HCT116 (cell line): ENCODE data around the gene CDC42SE2.

Source experiments
- CTCF ChIP-seq, 3 experiments: fragments of 200-600 bp in 1 of 3; sonication (generic) in 1 of 3; IDR thresholded peaks in 2 of 3; conservative IDR thresholded peaks in 1 of 3; 2 replicates each; pipeline ENCODE4 v1.5.1; 2012 to 2017; ENCODE audit warnings: low read depth in 2 of 3, low read length in 2 of 3, antibody characterized with exemption in 1 of 3, borderline replicate concordance in 1 of 3, control low read depth in 1 of 3, mild to moderate bottlenecking in 1 of 3, mixed read lengths in 1 of 3, mixed run types in 1 of 3, moderate library complexity in 1 of 3; ENCODE audit not compliant: insufficient read depth in 1 of 3
- POLR2A ChIP-seq: IDR thresholded peaks from 2 replicates; pipeline ENCODE4 v1.7.0; 2011; ENCODE audit warnings: borderline replicate concordance; ENCODE audit not compliant: insufficient read depth, insufficient read length; ENCODE audit errors: extremely low read depth
- TF ChIP-seq, protein P1 (sequence below): IDR thresholded peaks from 2 replicates; pipeline ENCODE4 v1.6.1; 2012; ENCODE audit warnings: low read depth
- TF ChIP-seq, protein P2 (sequence below): IDR thresholded peaks from 2 replicates; pipeline ENCODE4 v1.6.1; 2012

- TF ChIP-seq, protein P1, sequence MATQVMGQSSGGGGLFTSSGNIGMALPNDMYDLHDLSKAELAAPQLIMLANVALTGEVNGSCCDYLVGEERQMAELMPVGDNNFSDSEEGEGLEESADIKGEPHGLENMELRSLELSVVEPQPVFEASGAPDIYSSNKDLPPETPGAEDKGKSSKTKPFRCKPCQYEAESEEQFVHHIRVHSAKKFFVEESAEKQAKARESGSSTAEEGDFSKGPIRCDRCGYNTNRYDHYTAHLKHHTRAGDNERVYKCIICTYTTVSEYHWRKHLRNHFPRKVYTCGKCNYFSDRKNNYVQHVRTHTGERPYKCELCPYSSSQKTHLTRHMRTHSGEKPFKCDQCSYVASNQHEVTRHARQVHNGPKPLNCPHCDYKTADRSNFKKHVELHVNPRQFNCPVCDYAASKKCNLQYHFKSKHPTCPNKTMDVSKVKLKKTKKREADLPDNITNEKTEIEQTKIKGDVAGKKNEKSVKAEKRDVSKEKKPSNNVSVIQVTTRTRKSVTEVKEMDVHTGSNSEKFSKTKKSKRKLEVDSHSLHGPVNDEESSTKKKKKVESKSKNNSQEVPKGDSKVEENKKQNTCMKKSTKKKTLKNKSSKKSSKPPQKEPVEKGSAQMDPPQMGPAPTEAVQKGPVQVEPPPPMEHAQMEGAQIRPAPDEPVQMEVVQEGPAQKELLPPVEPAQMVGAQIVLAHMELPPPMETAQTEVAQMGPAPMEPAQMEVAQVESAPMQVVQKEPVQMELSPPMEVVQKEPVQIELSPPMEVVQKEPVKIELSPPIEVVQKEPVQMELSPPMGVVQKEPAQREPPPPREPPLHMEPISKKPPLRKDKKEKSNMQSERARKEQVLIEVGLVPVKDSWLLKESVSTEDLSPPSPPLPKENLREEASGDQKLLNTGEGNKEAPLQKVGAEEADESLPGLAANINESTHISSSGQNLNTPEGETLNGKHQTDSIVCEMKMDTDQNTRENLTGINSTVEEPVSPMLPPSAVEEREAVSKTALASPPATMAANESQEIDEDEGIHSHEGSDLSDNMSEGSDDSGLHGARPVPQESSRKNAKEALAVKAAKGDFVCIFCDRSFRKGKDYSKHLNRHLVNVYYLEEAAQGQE = no peak
- TF ChIP-seq, protein P2, sequence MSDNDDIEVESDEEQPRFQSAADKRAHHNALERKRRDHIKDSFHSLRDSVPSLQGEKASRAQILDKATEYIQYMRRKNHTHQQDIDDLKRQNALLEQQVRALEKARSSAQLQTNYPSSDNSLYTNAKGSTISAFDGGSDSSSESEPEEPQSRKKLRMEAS = no peak
- TF ChIP-seq CTCF (IDR thresholded peaks at IDR 0.05 in 2 of 3, conservative IDR thresholded peaks at IDR 0.05 in 1 of 3; ENCODE audit: borderline replicate concordance in 1 of 3, insufficient read depth in 1 of 3, low read depth in 2 of 3, low read length in 2 of 3) = no peak
- no peak for TF ChIP-seq POLR2A
Measured at GRCh38 chr5:131229623-131230022, 34.2 kb upstream of the CDC42SE2 start.
